ENCODE data around the gene MRPS14. TPM values are rescaled to one million over a fixed set of nuclear protein-coding genes. Genes with fewer than 3 reads are reported as not detected.
A peak's percentile ranks its signal among the peaks of the same experiment; 100 is the strongest.

MRPS14 gene
- total and polyA plus RNA-seq, 9 of the 15 experiments (the other 6 are each of a cell fraction or from before 2014, with no cell fraction given) = 38.1 to 231 (median 54.9) TPM

GRCh38 chr1:174964261-174964971 is 58.8 kb downstream of the MRPS14 start (continued):
- TF ChIP-seq BCLAF1 (IDR thresholded peaks at IDR 0.05; ENCODE audit: borderline replicate concordance in 1 of 2, control insufficient read depth in 1 of 2, low read depth in 2 of 2, low read length in 1 of 2) (0 out of 4 replicates have a peak, but pooled peaks of 1 of the 2 experiments have one; percentile 67), MYNN (IDR thresholded peaks at IDR 0.05) (0 out of 2 replicates have a peak, but pooled peaks have one; percentile 67), MYNN (CRISPR knock-in tag; IDR thresholded peaks at IDR 0.05) (no peak), POLR2H (tag; IDR thresholded peaks at IDR 0.05; ENCODE audit: low read depth) (peak; percentile 48), MEF2A (IDR thresholded peaks at IDR 0.05; ENCODE audit: control insufficient read depth, low read depth, low read length) (peak; percentile 69), TEAD4 (IDR thresholded peaks at IDR 0.05; ENCODE audit: low read length) (peak; percentile 92), TEAD4 (CRISPR knock-in tag; IDR thresholded peaks at IDR 0.05; ENCODE audit: borderline replicate concordance) (no peak), SMARCC2 (IDR thresholded peaks at IDR 0.05; ENCODE audit: low read depth) (peak; percentile 76; the same call in 1 of the 2 replicates), ZNF766 (CRISPR knock-in tag; conservative IDR thresholded peaks at IDR 0.05) (peak; percentile 72), NRF1 (conservative IDR thresholded peaks at IDR 0.05 in 1 of 2, IDR thresholded peaks at IDR 0.05 in 1 of 2) (peak; percentile 58 to 66), NFIC (IDR thresholded peaks at IDR 0.05) (peak; percentile 30), FUS (optimal IDR thresholded peaks at IDR 0.05; ENCODE audit: low read depth, low read length) (no peak), BACH1 (tag; IDR thresholded peaks at IDR 0.05) (peak; percentile 21; the same call in 1 of the 2 replicates), POLR2B (IDR thresholded peaks at IDR 0.05; ENCODE audit: low read depth, partially characterized antibody) (no peak), ELF1 (tag; IDR thresholded peaks at IDR 0.05) (peak; percentile 72), RBM34 (IDR thresholded peaks at IDR 0.05; ENCODE audit: borderline replicate concordance, insufficient read depth, low read length) (no peak), CREB1 (IDR thresholded peaks at IDR 0.05) (no peak; the same call in 1 of the 2 replicates), CREB1 (CRISPR knock-in tag; IDR thresholded peaks at IDR 0.05) (0 out of 2 replicates have a peak, but pooled peaks have one; percentile 33), BRD9 (IDR thresholded peaks at IDR 0.05; ENCODE audit: low read depth, partially characterized antibody) (peak; percentile 28), ZNF76 (CRISPR knock-in tag; IDR thresholded peaks at IDR 0.05; ENCODE audit: borderline replicate concordance) (no peak), RCOR1 (IDR thresholded peaks at IDR 0.05; ENCODE audit: borderline replicate concordance in 1 of 2, low read depth in 2 of 2, low read length in 2 of 2) (peak in 1 of 2 experiments; percentile 78; a peak in 1 of 4 replicates), JUN (IDR thresholded peaks at IDR 0.05; ENCODE audit: borderline replicate concordance, low read depth, low read length) (peak; percentile 72), JUN (CRISPR knock-in tag; IDR thresholded peaks at IDR 0.05; ENCODE audit: borderline replicate concordance) (no peak), SPI1 (IDR thresholded peaks at IDR 0.05; ENCODE audit: borderline replicate concordance, low read depth, low read length) (peak; percentile 51; the same call in 1 of the 2 replicates), TFAP4 (CRISPR knock-in tag; IDR thresholded peaks at IDR 0.05; ENCODE audit: borderline replicate concordance) (no peak)

All from K562 (cell line).